ENCODE measurements around the gene MYH14. TPM values are rescaled to one million over a fixed set of nuclear protein-coding genes. Genes with fewer than 3 reads are reported as not detected.
"Not testable (repeated sequence)": the region's sequence is repeated elsewhere in the genome, so short reads cannot be mapped to it uniquely, and the experiment has no call there.

The MYH14 gene
- total RNA-seq, 1 donor from 2014 or later = 60.6 TPM

DNA sequence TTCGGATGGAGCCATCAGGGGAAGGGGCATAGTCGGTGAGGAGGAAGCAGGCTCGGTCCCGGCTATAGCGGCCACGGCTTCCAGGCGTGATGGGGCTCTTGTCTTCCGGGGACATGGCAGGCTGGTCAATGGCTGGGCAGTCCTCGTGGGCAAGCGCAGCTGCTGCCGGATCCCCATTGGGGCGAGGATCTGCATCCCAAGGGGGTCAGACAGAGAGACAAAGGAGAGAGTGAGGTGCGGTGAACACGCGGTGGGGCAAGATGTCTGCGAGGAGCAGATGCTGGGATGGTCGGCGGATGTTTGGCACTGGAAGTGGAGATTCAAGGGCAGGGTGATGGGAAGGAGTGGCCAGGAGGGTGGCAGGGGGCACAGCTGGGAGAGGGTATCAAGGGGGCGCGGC is 117.2 kb downstream of the MYH14 start:
- no peak for DNase-seq

DNA sequence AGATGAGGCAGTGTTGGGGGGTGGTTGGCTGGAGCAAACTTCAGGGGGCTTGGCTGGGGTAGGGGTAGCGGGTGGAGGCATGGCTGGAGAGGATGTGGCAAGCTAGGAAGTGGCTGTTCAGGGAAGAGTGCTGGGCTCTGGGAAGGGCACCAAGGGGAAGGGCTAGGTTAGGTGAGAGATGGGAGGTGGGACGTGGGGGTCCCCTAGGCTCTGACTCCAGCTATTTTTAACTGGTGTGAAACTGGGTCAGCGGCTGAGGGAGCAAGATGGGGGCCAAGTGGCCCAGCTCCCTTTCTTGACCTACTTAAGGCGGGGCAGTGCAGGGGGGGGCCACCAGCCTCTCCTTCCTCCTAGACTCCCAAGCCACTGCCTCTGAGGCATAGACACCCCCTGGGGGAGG is 118.4 kb downstream of the MYH14 start:
- DNase-seq = no peak

DNA sequence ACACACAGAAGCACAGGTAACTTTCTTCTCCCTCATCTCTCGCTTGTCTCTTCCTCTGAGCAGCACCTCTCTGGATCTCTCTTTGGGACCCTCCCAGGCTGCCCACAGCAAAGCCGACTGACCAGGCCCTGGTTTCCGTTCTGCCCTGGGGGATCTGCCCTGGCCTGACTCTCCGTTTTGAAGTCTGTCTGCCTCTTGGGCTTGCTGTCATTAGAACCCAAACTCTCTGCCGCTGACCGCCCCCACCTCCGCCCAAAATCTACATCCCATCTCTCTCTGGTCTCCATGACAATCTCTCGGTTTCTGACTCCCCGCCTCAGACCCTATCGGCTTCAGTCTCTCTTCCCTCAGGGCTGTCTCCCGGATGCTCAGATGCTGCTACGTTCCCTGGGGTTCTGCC is 118.8 kb downstream of the MYH14 start:
- DNase-seq = no peak

GRCh38 chr19:50322931-50323781 is 119.7 kb downstream of the MYH14 start:
- DNase-seq = no peak

GRCh38 chr19:50323782-50324133 is 120.3 kb downstream of the MYH14 start:
- DNase-seq = no peak

DNA sequence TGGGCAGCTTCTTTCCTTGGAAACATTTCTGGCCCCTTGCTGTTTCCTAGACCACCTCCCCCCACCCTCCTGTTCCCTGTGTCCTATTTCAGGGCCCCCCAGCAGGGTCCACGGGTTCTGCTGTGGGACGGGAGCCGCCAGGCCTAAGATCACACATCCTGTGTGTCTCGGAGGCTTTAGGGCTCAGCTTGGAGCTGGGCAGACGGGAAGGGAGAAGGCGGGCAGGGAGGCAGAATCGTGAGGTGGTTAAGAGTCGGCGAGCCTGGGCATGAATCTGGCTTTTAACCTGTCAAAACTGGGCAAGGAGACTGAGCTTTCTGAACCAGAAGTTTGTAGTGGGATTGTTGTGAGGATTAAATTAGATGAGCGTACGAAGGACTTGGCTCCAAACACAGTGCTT is 120.9 kb downstream of the MYH14 start:
- peak; percentile 21 for DNase-seq

- DNase-seq = peak; percentile 85
These were observed 122.1 kb downstream of the MYH14 start for GRCh38 chr19:50325310-50326100.

- no peak for DNase-seq
These were observed 122.8 kb downstream of the MYH14 start for GRCh38 chr19:50326101-50326664.

DNA sequence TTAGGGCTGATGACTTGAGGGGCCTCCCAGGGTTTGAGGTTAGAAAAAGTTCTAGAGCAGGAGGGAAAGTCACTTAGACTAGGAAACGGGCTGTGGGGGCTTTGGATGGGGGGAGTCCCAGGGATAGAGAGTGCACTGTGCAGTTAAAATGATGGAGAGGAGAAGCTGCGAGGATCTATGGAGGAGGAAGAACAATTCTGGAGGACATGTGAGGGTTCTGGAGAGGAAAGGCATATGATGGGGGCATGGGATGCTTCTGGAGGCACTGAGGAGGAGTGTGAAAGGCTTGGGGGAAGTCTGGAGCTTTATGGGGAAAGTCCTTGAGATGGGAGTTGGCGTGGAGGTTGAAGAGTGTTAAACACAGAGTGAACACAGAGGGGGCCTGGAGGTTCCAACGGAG is 123.6 kb downstream of the MYH14 start:
- no peak for DNase-seq

DNA sequence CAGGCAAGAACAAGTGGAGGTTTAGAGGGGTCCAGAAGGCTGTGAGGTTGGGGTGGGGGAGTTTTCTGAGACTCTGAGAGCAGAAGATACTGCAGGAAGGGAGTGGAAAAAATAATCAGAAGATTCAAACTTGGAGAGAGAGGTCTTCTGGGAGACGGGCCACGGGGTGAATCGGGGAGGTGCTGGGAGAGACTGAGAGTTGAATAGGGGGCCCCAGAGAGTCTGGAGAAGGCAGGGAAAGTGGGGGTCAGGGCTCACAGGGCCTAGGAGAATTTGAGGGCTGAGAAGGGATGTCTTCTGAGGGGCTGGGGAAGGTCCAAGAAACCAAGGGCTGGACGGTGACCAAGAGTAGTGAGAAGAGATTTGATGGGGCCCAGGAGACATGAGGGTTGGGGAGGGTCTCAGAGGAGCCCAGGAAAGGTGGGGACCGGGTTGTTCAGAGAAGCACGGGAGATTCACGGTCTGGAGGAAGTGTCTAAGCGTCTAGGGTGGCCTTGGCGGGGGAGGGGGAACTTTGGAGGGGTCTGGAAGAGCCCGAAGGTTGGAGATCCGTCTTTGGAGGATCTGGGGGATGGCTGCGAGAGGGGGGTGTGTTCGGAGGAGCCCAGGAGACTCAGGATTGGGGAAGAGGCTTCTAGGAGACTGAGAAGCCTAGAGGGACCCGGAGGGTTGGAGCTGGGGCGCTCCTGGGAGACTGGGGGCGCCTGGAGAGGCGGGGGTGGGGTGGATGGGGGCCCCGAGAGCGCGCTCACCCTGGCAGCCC is 124.2 kb downstream of the MYH14 start:
- no peak for DNase-seq

DNA sequence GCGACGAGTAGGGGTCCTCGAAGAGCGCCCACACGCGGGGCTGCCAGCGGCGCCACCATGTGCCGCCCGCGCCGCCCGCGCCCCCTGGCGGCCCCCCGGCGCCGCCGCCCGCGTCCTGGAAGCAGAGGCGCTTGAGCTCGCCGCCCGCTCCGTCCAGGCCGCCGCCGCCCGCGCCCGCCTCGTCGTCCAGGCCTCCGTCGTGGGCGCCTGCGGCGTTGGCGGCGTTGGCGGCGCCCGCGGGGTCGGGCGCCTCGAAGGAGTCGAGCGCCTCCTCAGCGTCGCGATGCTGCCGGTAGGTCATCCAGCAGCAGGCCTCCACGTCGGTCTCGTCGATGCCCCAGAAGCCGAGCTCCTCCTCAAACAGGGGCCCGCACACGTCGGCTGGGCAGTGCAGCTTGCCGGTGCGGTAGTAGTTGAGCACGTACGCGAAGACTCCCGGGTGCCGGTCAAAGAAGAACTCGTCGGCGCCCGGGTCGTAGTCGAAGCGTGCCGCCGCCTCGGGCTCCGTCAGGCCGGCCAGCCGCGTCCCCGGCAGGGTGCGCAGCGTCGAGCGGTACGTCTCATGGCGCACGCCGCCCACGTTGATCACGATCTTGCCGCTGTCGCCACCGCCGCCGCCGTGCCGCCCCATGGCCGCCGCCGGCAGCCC is 124.9 kb downstream of the MYH14 start:
- peak; percentile 26 for DNase-seq

DNA sequence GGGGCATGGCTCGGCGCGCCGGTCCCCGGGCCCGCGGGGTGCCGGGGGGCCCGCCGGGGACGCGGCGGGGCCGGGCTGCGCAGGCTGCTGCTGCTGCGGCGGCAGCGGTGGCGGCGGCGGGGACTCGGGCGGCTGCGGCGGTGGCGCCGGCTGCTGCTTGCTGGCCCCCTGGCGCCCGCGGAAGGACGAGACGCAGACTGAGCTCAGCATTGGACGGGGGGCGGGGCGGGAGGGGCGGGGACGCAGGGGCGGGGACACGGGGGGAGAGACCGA is 125.4 kb downstream of the MYH14 start:
- DNase-seq = no peak

- DNase-seq = peak; percentile 99
These were observed 125.9 kb downstream of the MYH14 start, which contains the start of gene KCNC3 for GRCh38 chr19:50329146-50329925. Gene KCNC3, minus strand, starts transcription at chr19:50329377. Its CDS starts 295 bp downstream, at chr19:50329082.

GRCh38 chr19:50329926-50330294 is 126.5 kb downstream of the MYH14 start:
- DNase-seq = not testable (repeated sequence)

DNA sequence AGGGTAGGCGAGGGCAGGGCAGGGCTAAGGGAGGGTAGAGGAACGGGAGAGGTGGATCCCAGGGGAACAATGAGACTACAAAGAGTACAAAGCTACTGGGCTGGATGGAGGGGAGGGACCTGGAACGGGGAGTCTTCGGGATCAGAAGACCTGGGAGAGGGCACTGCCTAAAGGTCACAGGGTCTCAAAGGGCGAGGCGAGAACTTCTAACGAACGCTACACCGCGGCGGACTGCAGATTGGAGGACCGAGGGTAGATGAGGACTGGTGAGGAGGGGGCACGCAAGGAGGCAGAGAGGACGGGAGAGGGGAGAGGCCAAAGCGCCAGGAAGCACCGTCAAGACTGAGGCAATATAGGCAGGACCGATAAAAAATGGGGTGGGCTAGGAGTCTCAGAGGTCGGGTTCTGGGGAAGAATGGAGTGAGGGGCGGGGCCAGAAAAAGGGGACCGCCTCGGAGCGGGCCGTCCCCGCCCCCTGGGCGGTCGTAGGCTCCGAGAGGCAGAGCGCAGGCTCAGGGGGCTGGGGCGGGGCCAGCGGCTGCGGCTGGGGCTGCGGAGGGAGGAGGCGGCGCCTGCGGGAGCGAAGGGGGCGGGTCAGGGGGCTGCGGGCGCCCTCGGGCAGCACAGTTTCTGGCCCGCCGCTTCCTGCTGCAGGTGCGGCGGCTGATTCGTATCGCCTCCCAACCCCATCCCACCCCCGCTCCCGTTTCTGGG is 127.1 kb downstream of the MYH14 start:
- DNase-seq = peak; percentile 92

- no peak for DNase-seq
These were observed 128.0 kb downstream of the MYH14 start for GRCh38 chr19:50331221-50331993.

- DNase-seq = no peak
These were observed 128.5 kb downstream of the MYH14 start for GRCh38 chr19:50331994-50332243.

GRCh38 chr19:50332244-50333038 is 129.0 kb downstream of the MYH14 start:
- peak; percentile 52 for DNase-seq

DNA sequence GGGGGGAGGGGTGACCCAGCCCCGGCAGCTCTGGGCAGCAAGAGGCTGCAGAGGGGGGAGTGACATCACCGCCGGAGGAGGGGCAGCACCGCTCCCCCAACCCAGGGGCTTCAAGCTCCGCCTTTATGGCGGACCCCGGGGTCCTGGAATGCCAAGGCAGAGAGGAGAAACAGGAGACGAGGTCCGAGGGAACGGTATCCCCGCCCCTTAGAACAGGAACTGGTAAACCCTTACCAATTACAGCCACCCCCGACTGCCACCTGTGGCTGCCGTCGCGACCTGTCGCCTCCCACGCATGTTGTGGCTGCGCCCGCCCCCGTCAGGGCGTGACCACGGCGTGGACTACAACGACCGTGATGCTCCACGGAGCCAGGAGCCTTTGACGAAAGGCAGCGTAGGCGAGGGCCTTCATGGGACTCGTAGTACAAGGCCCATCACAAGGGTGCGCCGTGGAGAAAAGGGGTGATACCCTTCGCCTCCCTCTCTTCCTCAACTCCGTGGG is 129.9 kb downstream of the MYH14 start:
- peak; percentile 96 for DNase-seq
